ENCODE results near the gene MT1M.
A peak's percentile ranks its signal among the peaks of the same experiment; 100 is the strongest.
"Not testable (repeated sequence)": the region's sequence is repeated elsewhere in the genome, so short reads cannot be mapped to it uniquely, and the experiment has no call there.

The MT1M gene

GRCh38 chr16:56652600-56652999 lies 20.1 kb downstream of the MT1M start:
- DNase-seq = no peak

- DNase-seq = no peak
These were observed 20.8 kb downstream of the MT1M start for GRCh38 chr16:56653218-56653617.

GRCh38 chr16:56657555-56658326 lies 25.3 kb downstream of the MT1M start, which contains the start of gene MT1F:
MT1F (plus strand) TSS chr16:56657959; CDS start chr16:56658059, 100 bp downstream.
- peak; percentile 14 to 66 (median 40) for DNase-seq

- DNase-seq = no peak
These were observed 25.9 kb downstream of the MT1M start for GRCh38 chr16:56658327-56658875.

- DNase-seq = no peak
These were observed 30.2 kb downstream of the MT1M start for GRCh38 chr16:56662357-56663354.

GRCh38 chr16:56664506-56664905 lies 32.0 kb downstream of the MT1M start:
- DNase-seq = no peak

GRCh38 chr16:56665286-56666261 lies 33.1 kb downstream of the MT1M start:
- DNase-seq = not testable (repeated sequence)

- no peak for DNase-seq
These were observed 35.4 kb downstream of the MT1M start, which contains the start of gene MT1G for GRCh38 chr16:56667581-56668571. MT1G (minus strand) TSS chr16:56668065; CDS start chr16:56667993, 72 bp downstream.

GRCh38 chr16:56669005-56669839 lies 36.8 kb downstream of the MT1M start, which contains the start of gene MT1H:
MT1H (plus strand) TSS chr16:56669814; CDS start chr16:56669885, 71 bp downstream.
- no peak for DNase-seq

GRCh38 chr16:56669840-56670619 lies 37.6 kb downstream of the MT1M start:
- DNase-seq = no peak

GRCh38 chr16:56670620-56670934 lies 38.1 kb downstream of the MT1M start:
- no peak for DNase-seq

GRCh38 chr16:56671691-56672090 lies 39.2 kb downstream of the MT1M start:
- not testable (repeated sequence) for DNase-seq

GRCh38 chr16:56672171-56672570 lies 39.7 kb downstream of the MT1M start:
- DNase-seq = not testable (repeated sequence)

- DNase-seq = no peak
These were observed 40.5 kb downstream of the MT1M start for GRCh38 chr16:56672761-56673536.

GRCh38 chr16:56673921-56674320 lies 41.5 kb downstream of the MT1M start:
- peak in 1 of 4 experiments; percentile 12 for DNase-seq

- DNase-seq = not testable (repeated sequence)
These were observed 42.1 kb downstream of the MT1M start for GRCh38 chr16:56674570-56674969.

- DNase-seq = peak in 1 of 4 experiments; percentile 46
These were observed 43.3 kb downstream of the MT1M start for GRCh38 chr16:56675685-56676210.

GRCh38 chr16:56677474-56677873 lies 45.0 kb downstream of the MT1M start:
- DNase-seq = no peak

All from activated naive CD4-positive, alpha-beta T cell (primary cell).